Measurements from ENCODE around the gene CACNA1C.

DNA sequence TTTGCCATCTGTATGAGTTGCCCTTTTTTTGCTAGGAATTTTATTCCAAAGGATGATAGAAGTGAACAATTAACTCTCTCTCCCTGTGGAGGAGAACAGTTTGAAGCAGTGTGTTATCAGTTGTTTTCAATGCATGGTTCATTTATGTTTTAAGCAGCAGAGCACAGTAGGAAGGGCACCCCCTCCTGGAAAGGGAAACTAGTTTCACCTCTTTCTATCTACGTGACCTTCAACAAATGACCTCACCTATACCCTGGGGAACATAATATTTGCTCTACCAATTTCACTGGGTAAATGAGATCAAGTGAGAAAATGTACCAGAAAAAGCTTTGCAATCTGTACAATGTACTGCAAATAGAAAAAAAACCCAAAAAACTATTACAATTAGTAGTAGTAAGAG is 43.2 kb upstream of the CACNA1C start:
- TF ChIP-seq CTCF (IDR thresholded peaks at IDR 0.05) (no peak), POLR2A (IDR thresholded peaks at IDR 0.05; ENCODE audit: low read depth) (no peak), POLR2AphosphoS5 (IDR thresholded peaks at IDR 0.05) (no peak), EP300 (IDR thresholded peaks at IDR 0.05) (no peak)
